Measurements from ENCODE around the gene CASP8.
"Not testable (repeated sequence)": the region's sequence is repeated elsewhere in the genome, so short reads cannot be mapped to it uniquely, and the experiment has no call there.

Gene CASP8

DNA sequence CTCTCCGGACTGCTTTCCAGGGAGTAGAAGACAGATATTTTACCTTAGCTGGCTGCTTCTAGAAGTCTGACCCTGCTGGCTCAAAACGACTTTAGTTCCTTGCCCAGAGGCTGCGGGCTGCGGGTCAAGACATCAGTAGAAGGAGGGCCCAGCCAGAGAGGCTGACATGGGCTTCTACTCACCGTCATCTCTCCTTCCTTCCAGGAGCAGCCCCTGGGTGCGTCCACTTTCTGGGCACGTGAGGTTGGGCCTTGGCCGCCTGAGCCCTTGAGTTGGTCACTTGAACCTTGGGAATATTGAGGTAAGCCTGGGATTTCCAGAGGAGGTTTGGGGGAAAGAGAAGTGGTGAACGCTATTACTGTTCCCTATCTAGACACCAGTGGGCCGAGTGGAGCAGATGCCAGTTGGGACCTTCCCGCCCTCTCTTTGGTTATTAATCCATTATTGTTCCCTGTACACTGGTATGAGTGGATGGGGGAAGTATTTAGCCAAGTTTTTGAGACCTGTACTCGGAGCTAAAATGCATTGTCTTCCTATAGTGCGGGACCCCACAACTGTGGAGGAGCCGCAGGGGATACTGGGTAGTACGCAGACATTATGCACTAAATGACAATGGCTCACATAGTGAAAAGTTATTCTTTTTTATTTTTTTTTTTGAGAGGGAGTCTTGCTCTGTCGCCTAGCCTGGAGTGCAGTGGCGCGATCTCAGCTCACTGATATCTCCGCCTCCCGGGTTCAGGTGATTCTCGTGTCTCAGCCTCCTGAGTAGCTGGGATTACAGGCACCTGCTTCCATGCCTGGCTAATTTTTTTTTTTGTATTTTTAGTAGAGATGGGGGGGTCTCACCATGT lies 26.3 kb upstream of the CASP8 start:
- Histone ChIP-seq H3K4me1 (ENCODE audit: insufficient read depth, low read length) (no peaks in the 10 kb centered on the region), H3K4me3 (ENCODE audit: low read length) (no peak overlapping the region), H3K9me3 (ENCODE audit: low read length) (no peaks in the 10 kb centered on the region), H3K27me3 (ENCODE audit: insufficient read depth, low read length) (no peaks in the 10 kb centered on the region), H3K36me3 (ENCODE audit: insufficient read depth, low read length) (no peaks in the 10 kb centered on the region), H2AFZ (ENCODE audit: low read depth, low read length) (no peak overlapping the region)

DNA sequence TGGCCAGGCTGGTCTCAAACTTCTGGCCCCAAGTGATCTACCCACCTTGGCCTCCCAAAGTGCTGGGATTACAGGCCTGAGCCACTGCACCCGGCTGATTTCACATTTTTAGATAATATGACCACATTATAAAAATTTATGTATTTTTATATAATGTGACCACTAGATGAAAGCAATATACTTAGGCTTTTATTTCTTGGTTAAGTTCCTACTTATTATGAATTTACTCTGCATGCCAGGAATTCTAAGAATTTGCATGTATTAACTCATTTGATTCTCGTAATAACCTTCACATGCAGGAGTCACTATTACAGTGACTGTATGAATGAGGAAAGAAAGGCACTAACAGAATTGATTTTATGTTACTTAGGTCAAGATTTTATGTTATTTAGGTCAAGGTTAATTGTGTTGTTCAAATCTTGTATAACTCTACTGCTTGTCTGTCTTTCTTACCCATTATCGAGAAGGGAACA lies 25.6 kb upstream of the CASP8 start:
- Histone ChIP-seq H3K36me3 (ENCODE audit: insufficient read depth, low read length) (no peaks in the 10 kb centered on the region), H3K4me3 (ENCODE audit: low read length) (no peak overlapping the region), H3K4me1 (ENCODE audit: insufficient read depth, low read length) (no peaks in the 10 kb centered on the region), H3K27me3 (ENCODE audit: insufficient read depth, low read length) (no peaks in the 10 kb centered on the region), H2AFZ (ENCODE audit: low read depth, low read length) (no peak overlapping the region), H3K9me3 (ENCODE audit: low read length) (no peaks in the 10 kb centered on the region)

DNA sequence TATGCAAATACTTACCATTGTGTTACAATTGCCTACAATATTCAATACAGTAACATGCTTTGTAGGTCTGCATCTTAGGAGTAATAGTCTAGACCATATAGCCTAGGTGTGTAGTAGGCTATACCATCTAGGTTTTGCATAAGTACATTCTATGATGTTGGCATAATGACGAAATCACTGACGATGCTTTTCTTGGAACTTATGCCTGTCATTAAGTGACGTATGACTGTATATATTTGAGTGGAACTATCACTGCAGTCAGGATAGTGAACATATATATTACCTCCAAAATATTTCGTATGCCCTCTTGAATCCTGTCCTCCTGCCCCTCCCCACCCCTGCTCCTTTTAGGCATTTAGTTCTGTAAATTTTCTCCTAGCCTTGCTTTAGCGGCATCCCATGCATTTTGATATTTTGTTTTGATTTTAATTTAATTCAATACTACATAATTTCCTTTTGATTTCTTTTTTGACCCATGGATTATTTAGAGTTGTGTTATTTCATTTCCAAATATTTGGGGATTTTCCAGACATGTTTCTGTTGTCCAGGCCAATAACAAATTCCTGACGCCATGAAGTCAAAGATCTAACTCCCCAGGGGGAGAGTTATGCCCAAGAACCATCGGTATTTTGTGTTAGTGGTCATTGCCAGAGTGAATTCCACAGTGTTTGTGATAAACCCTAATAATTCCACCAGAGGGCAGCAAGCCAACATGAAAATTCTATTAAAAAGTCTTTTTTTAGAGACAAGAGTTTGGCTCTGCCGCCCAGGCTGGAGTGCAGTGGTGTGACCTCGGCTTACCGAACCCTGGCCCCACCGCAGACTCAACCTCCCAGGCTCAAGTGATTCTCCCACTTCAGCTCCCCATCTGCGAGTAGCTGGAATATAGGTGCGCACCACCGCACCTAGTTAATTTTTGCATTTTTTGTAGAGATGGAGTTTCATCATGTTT lies 24.2 kb upstream of the CASP8 start:
- H2AFZ ChIP-seq (ENCODE audit: low read depth, low read length) = peak overlapping the region; percentile 15
- no peaks in the 10 kb centered on the region for H3K36me3 ChIP-seq (ENCODE audit: insufficient read depth, low read length)
- no peaks in the 10 kb centered on the region for H3K27me3 ChIP-seq (ENCODE audit: insufficient read depth, low read length)
- no peaks in the 10 kb centered on the region for H3K4me1 ChIP-seq (ENCODE audit: insufficient read depth, low read length)
- H3K9me3 ChIP-seq (ENCODE audit: low read length) = no peaks in the 10 kb centered on the region
- H3K4me3 ChIP-seq (ENCODE audit: low read length) = no peak overlapping the region

DNA sequence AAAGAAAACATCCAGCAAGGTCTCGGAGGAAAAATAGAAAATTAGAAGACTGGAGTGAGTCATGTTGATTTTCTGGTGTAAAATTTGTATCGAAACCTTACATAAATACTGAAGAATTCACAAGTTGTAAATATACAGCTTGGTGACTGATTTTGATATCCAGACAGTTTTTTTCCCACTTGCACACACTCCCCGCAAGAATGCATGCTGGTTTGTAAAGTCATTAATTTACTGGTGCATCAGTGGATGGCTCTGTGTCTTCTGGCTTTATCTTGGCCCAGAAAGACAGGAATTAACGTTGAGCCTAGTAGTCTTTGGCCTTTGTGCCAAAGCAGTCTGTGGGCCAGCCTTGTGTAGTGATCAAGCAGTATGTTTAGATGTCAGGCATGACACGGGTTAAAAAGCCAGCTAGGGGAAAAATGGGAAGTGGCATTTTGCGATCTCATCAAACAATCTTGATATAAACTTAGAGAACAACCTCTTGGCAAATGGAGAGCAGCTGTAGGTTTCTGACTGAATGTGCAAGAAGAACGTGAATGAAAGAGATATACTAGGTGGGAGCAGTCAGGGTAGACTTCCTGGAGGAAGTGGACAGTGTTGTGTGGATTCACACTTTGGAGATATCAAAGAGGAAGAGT lies 22.7 kb upstream of the CASP8 start:
- H3K36me3 ChIP-seq (ENCODE audit: insufficient read depth, low read length) = no peaks in the 10 kb centered on the region
- no peak overlapping the region for H2AFZ ChIP-seq (ENCODE audit: low read depth, low read length)
- H3K27me3 ChIP-seq (ENCODE audit: insufficient read depth, low read length) = no peaks in the 10 kb centered on the region
- H3K4me3 ChIP-seq (ENCODE audit: low read length) = no peak overlapping the region
- H3K9me3 ChIP-seq (ENCODE audit: low read length) = peaks cover 8% of the 10 kb centered on the region
- no peaks in the 10 kb centered on the region for H3K4me1 ChIP-seq (ENCODE audit: insufficient read depth, low read length)

DNA sequence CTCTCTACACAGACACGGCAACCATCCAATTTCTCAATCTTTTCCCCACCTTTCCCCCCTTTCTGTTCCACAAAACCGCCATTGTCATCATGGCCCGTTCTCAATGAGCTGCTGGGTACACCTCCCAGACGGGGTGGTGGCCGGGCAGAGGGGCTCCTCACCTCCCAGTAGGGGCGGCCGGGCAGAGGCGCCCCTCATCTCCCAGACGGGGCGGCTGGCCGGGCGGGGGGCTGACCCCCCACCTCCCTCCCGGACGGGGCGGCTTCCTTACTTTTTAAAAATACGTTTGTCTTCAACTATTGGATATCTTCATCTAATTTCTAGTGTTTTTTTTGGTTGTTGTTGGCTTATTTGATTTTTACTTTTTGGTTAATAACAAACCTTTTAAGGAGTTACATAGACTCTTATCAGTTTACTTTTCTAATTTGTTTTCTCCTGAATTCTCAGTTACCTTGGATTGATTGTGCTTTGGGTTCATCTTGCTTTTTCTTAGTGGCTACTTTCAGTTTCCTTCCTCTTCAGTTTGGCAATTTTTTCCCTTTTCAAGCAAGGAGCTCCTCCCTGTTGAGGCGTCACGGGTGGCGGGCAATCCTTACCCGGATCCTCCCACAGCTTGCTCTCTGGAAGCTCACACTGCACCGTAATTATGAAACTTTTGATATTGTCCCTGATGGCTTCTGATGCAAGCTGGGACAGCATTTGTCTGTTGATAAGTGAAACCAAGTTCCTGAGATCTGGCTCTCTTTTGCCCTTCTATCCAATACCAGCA lies 21.0 kb upstream of the CASP8 start:
- H3K4me1 ChIP-seq (ENCODE audit: insufficient read depth, low read length); H3K36me3 ChIP-seq (ENCODE audit: insufficient read depth, low read length); H3K9me3 ChIP-seq (ENCODE audit: low read length); H2AFZ ChIP-seq (ENCODE audit: low read depth, low read length); H3K27me3 ChIP-seq (ENCODE audit: insufficient read depth, low read length); H3K4me3 ChIP-seq (ENCODE audit: low read length): not testable (repeated sequence)

DNA sequence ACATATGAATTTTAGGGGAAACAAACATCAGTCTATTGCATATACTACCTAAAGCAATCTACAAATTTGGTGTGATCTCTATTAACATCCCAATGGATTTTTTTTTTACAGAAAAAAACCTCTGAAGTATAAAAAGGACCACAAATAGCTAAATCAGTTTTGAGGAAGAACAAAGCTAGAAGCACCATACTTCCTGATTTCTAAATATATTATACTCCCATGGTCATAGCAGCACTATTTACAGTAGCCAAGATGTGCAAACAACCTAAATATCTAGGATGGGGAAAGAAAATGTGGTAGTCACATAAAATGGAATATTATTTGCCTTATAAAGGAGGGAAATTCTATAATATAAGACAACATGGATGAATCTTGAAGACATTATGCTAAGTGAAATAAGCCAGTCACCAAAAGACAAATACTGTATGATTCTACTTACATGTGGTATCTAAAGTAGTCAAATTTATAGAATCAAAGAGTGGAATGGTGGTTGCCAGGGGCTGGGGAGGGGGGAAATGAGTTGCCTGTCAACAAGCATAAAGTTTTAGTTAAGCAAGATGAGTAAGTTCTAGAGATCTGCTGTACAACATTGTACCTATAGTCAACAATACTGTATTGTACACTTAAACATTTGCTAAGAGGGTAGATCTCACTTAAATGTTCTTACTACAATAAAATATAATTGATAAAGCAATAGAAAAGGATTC lies 17.6 kb upstream of the CASP8 start:
- Histone ChIP-seq H3K4me3 (ENCODE audit: low read length) (no peak overlapping the region), H3K4me1 (ENCODE audit: insufficient read depth, low read length) (no peaks in the 10 kb centered on the region), H3K9me3 (ENCODE audit: low read length) (peaks cover 8% of the 10 kb centered on the region)

DNA sequence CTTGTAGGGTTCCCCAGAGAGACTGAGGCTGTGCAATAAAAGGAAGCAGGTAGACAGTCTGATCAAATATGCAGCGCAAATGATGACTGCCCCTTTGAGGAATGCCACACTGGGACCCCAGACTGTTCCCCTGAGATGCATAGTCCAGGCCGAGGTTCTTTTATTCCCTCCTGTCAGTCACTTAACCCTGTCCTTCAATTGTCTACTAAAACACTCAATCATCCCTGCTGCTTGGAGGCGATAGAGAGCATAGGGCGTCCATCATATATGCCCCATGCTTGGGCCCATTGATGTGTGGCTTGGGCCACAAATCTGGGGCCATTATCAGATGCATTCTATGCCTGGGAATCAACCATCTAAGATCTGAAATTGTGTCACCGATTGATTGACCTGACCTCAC lies 15.5 kb upstream of the CASP8 start:
- Histone ChIP-seq H3K36me3 (ENCODE audit: insufficient read depth, low read length) (no peaks in the 10 kb centered on the region), H2AFZ (ENCODE audit: low read depth, low read length) (no peak overlapping the region), H3K4me1 (ENCODE audit: insufficient read depth, low read length) (no peaks in the 10 kb centered on the region), H3K27me3 (ENCODE audit: insufficient read depth, low read length) (no peaks in the 10 kb centered on the region), H3K9me3 (ENCODE audit: low read length) (peaks cover 8% of the 10 kb centered on the region), H3K4me3 (ENCODE audit: low read length) (no peak overlapping the region)

More for the DNA sequence above, 17.6 kb upstream of the CASP8 start:
- H3K27me3 ChIP-seq (ENCODE audit: insufficient read depth, low read length) = no peaks in the 10 kb centered on the region
- no peaks in the 10 kb centered on the region for H3K36me3 ChIP-seq (ENCODE audit: insufficient read depth, low read length)
- no peak overlapping the region for H2AFZ ChIP-seq (ENCODE audit: low read depth, low read length)

DNA sequence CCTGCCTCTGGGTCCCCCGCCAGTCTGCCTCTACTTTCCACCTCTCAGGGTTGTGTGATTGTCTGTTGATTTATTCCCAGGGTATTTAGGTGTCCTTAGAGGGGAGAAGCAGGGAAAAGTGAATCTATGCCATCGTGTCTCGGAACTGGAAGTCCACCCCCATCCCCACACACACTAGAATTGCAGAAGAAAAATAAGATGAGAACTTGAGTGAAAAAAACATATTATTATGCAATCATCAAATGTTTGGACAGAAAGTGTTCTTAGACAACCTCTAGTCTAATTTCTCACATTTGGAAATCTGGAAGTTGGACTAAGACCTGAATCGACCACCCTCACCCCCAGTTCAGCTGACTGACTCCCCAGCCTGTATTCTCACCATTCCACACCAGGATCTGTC lies 14.1 kb upstream of the CASP8 start:
- no peak overlapping the region for H3K4me3 ChIP-seq (ENCODE audit: low read length)
- H3K27me3 ChIP-seq (ENCODE audit: insufficient read depth, low read length) = no peaks in the 10 kb centered on the region
- no peaks in the 10 kb centered on the region for H3K36me3 ChIP-seq (ENCODE audit: insufficient read depth, low read length)
- H3K9me3 ChIP-seq (ENCODE audit: low read length) = peaks cover 10% of the 10 kb centered on the region
- H3K4me1 ChIP-seq (ENCODE audit: insufficient read depth, low read length) = no peaks in the 10 kb centered on the region
- no peak overlapping the region for H2AFZ ChIP-seq (ENCODE audit: low read depth, low read length)

DNA sequence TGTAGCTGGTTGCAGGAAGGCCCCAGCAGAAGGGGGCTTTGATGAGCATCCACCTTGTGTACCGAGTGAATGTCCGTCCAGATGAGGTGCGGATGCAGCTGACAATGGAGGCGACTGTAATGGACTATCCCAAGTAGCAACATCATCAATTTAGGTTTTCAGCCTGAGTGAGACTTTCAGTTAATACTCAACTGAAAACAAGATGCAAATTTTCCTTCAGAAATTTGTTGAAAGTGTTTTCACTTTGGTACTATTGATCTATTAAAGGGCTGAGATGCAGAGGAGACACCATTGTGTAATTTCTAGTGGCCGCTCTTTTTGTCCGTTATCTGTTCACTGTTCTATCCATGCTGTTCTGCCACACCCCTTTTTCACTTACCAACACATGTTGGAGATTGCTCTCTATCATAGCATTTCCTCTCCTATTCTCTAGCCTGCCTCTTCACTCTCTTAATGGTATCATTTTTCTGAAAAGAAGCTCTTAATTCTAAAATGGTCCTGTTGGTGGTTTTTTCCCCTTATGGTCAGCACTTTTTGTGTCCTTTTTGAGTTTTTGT lies 12.0 kb upstream of the CASP8 start:
- peaks cover 2% of the 10 kb centered on the region for H3K9me3 ChIP-seq (ENCODE audit: low read length)
- no peaks in the 10 kb centered on the region for H3K27me3 ChIP-seq (ENCODE audit: insufficient read depth, low read length)
- H3K4me3 ChIP-seq (ENCODE audit: low read length) = no peak overlapping the region
- H2AFZ ChIP-seq (ENCODE audit: low read depth, low read length) = no peak overlapping the region
- no peaks in the 10 kb centered on the region for H3K36me3 ChIP-seq (ENCODE audit: insufficient read depth, low read length)
- no peaks in the 10 kb centered on the region for H3K4me1 ChIP-seq (ENCODE audit: insufficient read depth, low read length)

DNA sequence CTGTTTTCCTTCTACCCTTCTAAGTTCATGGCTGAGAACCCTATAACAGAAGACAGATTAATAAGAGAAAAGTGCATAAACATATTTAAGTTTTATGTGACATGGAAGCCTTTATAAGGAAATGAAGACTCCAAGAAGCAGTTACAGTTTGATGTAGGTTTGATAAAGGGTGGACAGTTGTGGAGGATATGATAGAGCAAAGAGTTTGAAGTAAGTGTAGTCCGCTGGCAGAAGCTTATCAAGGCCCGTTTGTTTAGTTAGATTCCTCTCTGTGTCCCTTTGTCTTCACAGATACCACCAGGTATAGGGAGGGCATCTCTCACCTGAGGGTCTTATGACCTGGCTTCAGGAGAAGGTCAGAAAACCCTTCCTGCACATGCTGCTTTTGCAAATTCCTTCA lies 10.4 kb upstream of the CASP8 start:
- H3K9me3 ChIP-seq (ENCODE audit: low read length) = peaks cover 2% of the 10 kb centered on the region
- no peaks in the 10 kb centered on the region for H3K27me3 ChIP-seq (ENCODE audit: insufficient read depth, low read length)
- no peaks in the 10 kb centered on the region for H3K4me1 ChIP-seq (ENCODE audit: insufficient read depth, low read length)
- no peak overlapping the region for H2AFZ ChIP-seq (ENCODE audit: low read depth, low read length)
- H3K4me3 ChIP-seq (ENCODE audit: low read length) = no peak overlapping the region
- H3K36me3 ChIP-seq (ENCODE audit: insufficient read depth, low read length) = no peaks in the 10 kb centered on the region

DNA sequence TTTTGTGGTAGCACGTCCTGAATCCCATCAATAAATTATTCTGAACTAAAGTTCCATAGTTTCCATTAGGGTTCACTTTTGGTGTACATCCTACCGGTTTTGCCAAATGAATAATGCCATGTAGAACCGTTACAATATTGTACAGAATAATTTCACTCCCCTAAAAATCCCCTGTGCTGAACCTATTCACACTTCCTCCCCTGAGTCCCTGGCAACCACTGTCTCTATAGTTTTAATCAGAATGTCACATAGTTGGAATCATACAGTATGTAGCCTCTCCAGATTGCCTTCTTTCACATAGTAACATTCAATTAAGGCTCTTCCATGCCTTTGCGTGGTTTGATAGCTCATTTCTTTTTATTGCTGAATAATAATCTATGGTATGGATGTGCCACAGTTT lies 9.6 kb upstream of the CASP8 start:
- Histone ChIP-seq H3K4me1 (ENCODE audit: insufficient read depth, low read length) (no peaks in the 10 kb centered on the region), H3K36me3 (ENCODE audit: insufficient read depth, low read length) (no peaks in the 10 kb centered on the region), H3K9me3 (ENCODE audit: low read length) (peaks cover 2% of the 10 kb centered on the region), H3K4me3 (ENCODE audit: low read length) (no peak overlapping the region), H3K27me3 (ENCODE audit: insufficient read depth, low read length) (no peaks in the 10 kb centered on the region), H2AFZ (ENCODE audit: low read depth, low read length) (no peak overlapping the region)
